ENCODE data around the gene TMEM42.
A peak's percentile ranks its signal among the peaks of the same experiment; 100 is the strongest.

Gene TMEM42

GRCh38 chr3:44874308-44874707 lies 12.6 kb downstream of the TMEM42 start, which contains the start of gene TGM4:
TSS of gene TGM4 (plus strand) at chr3:44874608. CDS start at chr3:44874679, 71 bp downstream.
- DNase-seq (ENCODE audit: low spot score) = no peak

GRCh38 chr3:44875596-44875995 lies 13.9 kb downstream of the TMEM42 start:
- DNase-seq (ENCODE audit: low spot score) = no peak

GRCh38 chr3:44877333-44877732 lies 15.6 kb downstream of the TMEM42 start:
- no peak for DNase-seq (ENCODE audit: low spot score)

- DNase-seq (ENCODE audit: low spot score) = no peak
Measured at GRCh38 chr3:44880284-44880683, 18.6 kb downstream of the TMEM42 start.

- DNase-seq (ENCODE audit: low spot score) = no peak
Measured at GRCh38 chr3:44883213-44883955, 21.7 kb downstream of the TMEM42 start.

GRCh38 chr3:44883999-44884431 lies 22.3 kb downstream of the TMEM42 start:
- DNase-seq (ENCODE audit: low spot score) = peak; percentile 40

GRCh38 chr3:44885618-44886017 lies 23.9 kb downstream of the TMEM42 start:
- DNase-seq (ENCODE audit: low spot score) = peak; percentile 92

- no peak for DNase-seq (ENCODE audit: low spot score)
Measured at GRCh38 chr3:44886561-44886960, 24.8 kb downstream of the TMEM42 start.

GRCh38 chr3:44887101-44887500 lies 25.4 kb downstream of the TMEM42 start:
- no peak for DNase-seq (ENCODE audit: low spot score)

- no peak for DNase-seq (ENCODE audit: low spot score)
Measured at GRCh38 chr3:44890258-44890657, 28.5 kb downstream of the TMEM42 start.

GRCh38 chr3:44890852-44891251 lies 29.1 kb downstream of the TMEM42 start:
- no peak for DNase-seq (ENCODE audit: low spot score)

GRCh38 chr3:44892689-44893088 lies 31.0 kb downstream of the TMEM42 start:
- DNase-seq (ENCODE audit: low spot score) = no peak

- no peak for DNase-seq (ENCODE audit: low spot score)
Measured at GRCh38 chr3:44893097-44893496, 31.4 kb downstream of the TMEM42 start.

- no peak for DNase-seq (ENCODE audit: low spot score)
Measured at GRCh38 chr3:44894485-44894884, 32.8 kb downstream of the TMEM42 start.

- DNase-seq (ENCODE audit: low spot score) = no peak
Measured at GRCh38 chr3:44896440-44896839, 34.7 kb downstream of the TMEM42 start.

- no peak for DNase-seq (ENCODE audit: low spot score)
Measured at GRCh38 chr3:44899683-44900367, 38.1 kb downstream of the TMEM42 start.

GRCh38 chr3:44902628-44903027 lies 40.9 kb downstream of the TMEM42 start:
- no peak for DNase-seq (ENCODE audit: low spot score)

- no peak for DNase-seq (ENCODE audit: low spot score)
Measured at GRCh38 chr3:44903314-44903713, 41.6 kb downstream of the TMEM42 start.

- no peak for DNase-seq (ENCODE audit: low spot score)
Measured at GRCh38 chr3:44903751-44904150, 42.0 kb downstream of the TMEM42 start.

- DNase-seq (ENCODE audit: low spot score) = no peak
Measured at GRCh38 chr3:44905446-44906157, 43.9 kb downstream of the TMEM42 start.

- no peak for DNase-seq (ENCODE audit: low spot score)
Measured at GRCh38 chr3:44906997-44907396, 45.3 kb downstream of the TMEM42 start.

GRCh38 chr3:44907612-44908011 lies 45.9 kb downstream of the TMEM42 start:
- DNase-seq (ENCODE audit: low spot score) = no peak

- no peak for DNase-seq (ENCODE audit: low spot score)
Measured at GRCh38 chr3:44909063-44909462, 47.4 kb downstream of the TMEM42 start.

All from kidney capillary endothelial cell (primary cell).